Adipocyte (in vitro differentiated cells): ENCODE results near the gene CHST12.
"Not testable (repeated sequence)": the region's sequence is repeated elsewhere in the genome, so short reads cannot be mapped to it uniquely, and the experiment has no call there.

Source experiments
- DNase-seq: peaks from one replicate; pipeline ENCODE4 v3.0.0-alpha.2; 2015; ENCODE audit warnings: low read depth
- H3K27me3 ChIP-seq: replicated peaks from 2 replicates; pipeline ENCODE4 v1.7.0; 2013; ENCODE audit warnings: mild to moderate bottlenecking, low read length, moderate library complexity; ENCODE audit not compliant: control insufficient read depth, insufficient read depth
- H3K36me3 ChIP-seq: 2 replicates; pipeline ENCODE4 v1.7.0; 2013; ENCODE audit warnings: low read length, mild to moderate bottlenecking, moderate library complexity; ENCODE audit not compliant: control insufficient read depth, insufficient read depth, severe bottlenecking
- H3K4me1 ChIP-seq: 2 replicates; pipeline ENCODE4 v1.7.0; 2013; ENCODE audit warnings: mild to moderate bottlenecking, low read length, moderate library complexity; ENCODE audit not compliant: control insufficient read depth, insufficient read depth
- H3K4me3 ChIP-seq: 2 replicates; pipeline ENCODE4 v1.7.0; 2013; ENCODE audit warnings: mild to moderate bottlenecking, low read length, moderate library complexity
- H3K9ac ChIP-seq: 2 replicates; pipeline ENCODE4 v1.7.0; 2013; ENCODE audit warnings: mild to moderate bottlenecking, low read length, moderate library complexity
- H3K9me3 ChIP-seq: 2 replicates; pipeline ENCODE4 v1.7.0; 2013; ENCODE audit warnings: mild to moderate bottlenecking, low read length, moderate library complexity; ENCODE audit not compliant: control insufficient read depth

Gene CHST12

GRCh38 chr7:2405601-2406345 lies 2.4 kb downstream of the CHST12 start:
- no peak for DNase-seq

GRCh38 chr7:2409745-2410414 lies 6.5 kb downstream of the CHST12 start:
- Histone ChIP-seq H3K4me1 (peaks cover 49% of the 10 kb centered on the region), H3K27me3 (no peaks in the 10 kb centered on the region), H3K36me3 (no peaks in the 10 kb centered on the region), H3K4me3 (no peak overlapping the region), H3K9me3 (no peaks in the 10 kb centered on the region), H3K9ac (no peak overlapping the region)
- DNase-seq: no peak

More at GRCh38 chr7:2405601-2406345, 2.4 kb downstream of the CHST12 start:
- Histone ChIP-seq H3K9ac (no peak overlapping the region), H3K4me1 (peaks cover 40% of the 10 kb centered on the region), H3K27me3 (no peaks in the 10 kb centered on the region), H3K36me3 (no peaks in the 10 kb centered on the region), H3K9me3 (no peaks in the 10 kb centered on the region), H3K4me3 (no peak overlapping the region)

GRCh38 chr7:2411049-2411448 lies 7.6 kb downstream of the CHST12 start:
- Histone ChIP-seq H3K27me3 (no peaks in the 10 kb centered on the region), H3K4me3 (no peak overlapping the region)

GRCh38 chr7:2411815-2412586 lies 8.6 kb downstream of the CHST12 start:
- Histone ChIP-seq H3K4me1 (peaks cover 38% of the 10 kb centered on the region), H3K9ac (no peak overlapping the region), H3K4me3 (no peak overlapping the region), H3K27me3 (no peaks in the 10 kb centered on the region), H3K9me3 (no peaks in the 10 kb centered on the region), H3K36me3 (no peaks in the 10 kb centered on the region)
- DNase-seq: no peak

More at GRCh38 chr7:2411049-2411448, 7.6 kb downstream of the CHST12 start:
- DNase-seq: no peak
- Histone ChIP-seq H3K4me1 (peaks cover 38% of the 10 kb centered on the region), H3K9me3 (no peaks in the 10 kb centered on the region), H3K9ac (no peak overlapping the region), H3K36me3 (no peaks in the 10 kb centered on the region)

- Histone ChIP-seq H3K27me3 (no peaks in the 10 kb centered on the region), H3K9ac (no peak overlapping the region), H3K36me3 (no peaks in the 10 kb centered on the region), H3K4me3 (no peak overlapping the region), H3K4me1 (peaks cover 37% of the 10 kb centered on the region), H3K9me3 (no peaks in the 10 kb centered on the region)
- peak; percentile 25 for DNase-seq
Measured at GRCh38 chr7:2412587-2413201, 9.3 kb downstream of the CHST12 start.

- Histone ChIP-seq H3K4me1 (peaks cover 33% of the 10 kb centered on the region), H3K9me3 (no peaks in the 10 kb centered on the region), H3K27me3 (no peaks in the 10 kb centered on the region), H3K36me3 (no peaks in the 10 kb centered on the region), H3K9ac (no peak overlapping the region), H3K4me3 (no peak overlapping the region)
- no peak for DNase-seq
Measured at GRCh38 chr7:2416063-2416462, 12.7 kb downstream of the CHST12 start.

- no peak overlapping the region for H3K4me3 ChIP-seq
- H3K4me1 ChIP-seq: peaks cover 31% of the 10 kb centered on the region
- H3K9me3 ChIP-seq: no peaks in the 10 kb centered on the region
- no peak overlapping the region for H3K9ac ChIP-seq
- no peak for DNase-seq
- no peaks in the 10 kb centered on the region for H3K27me3 ChIP-seq
- no peaks in the 10 kb centered on the region for H3K36me3 ChIP-seq
Measured at GRCh38 chr7:2416650-2417049, 13.2 kb downstream of the CHST12 start.

- not testable (repeated sequence) for H3K9ac ChIP-seq, H3K9me3 ChIP-seq, H3K4me3 ChIP-seq, H3K27me3 ChIP-seq, H3K36me3 ChIP-seq, DNase-seq
- H3K4me1 ChIP-seq: peaks cover 26% of the 10 kb centered on the region
Measured at GRCh38 chr7:2417178-2417577, 13.8 kb downstream of the CHST12 start.

GRCh38 chr7:2417981-2418481 lies 14.6 kb downstream of the CHST12 start:
- Histone ChIP-seq H3K9ac (peak overlapping the region; percentile 53), H3K27me3 (no peaks in the 10 kb centered on the region), H3K9me3 (no peaks in the 10 kb centered on the region), H3K36me3 (no peaks in the 10 kb centered on the region), H3K4me3 (peak overlapping the region; percentile 36), H3K4me1 (peaks cover 18% of the 10 kb centered on the region)
- DNase-seq: peak; percentile 56

GRCh38 chr7:2420216-2420933 lies 17.0 kb downstream of the CHST12 start:
- H3K9me3 ChIP-seq: no peaks in the 10 kb centered on the region
- H3K27me3 ChIP-seq: no peaks in the 10 kb centered on the region
- no peak overlapping the region for H3K4me3 ChIP-seq
- no peaks in the 10 kb centered on the region for H3K36me3 ChIP-seq
- DNase-seq: no peak
- H3K4me1 ChIP-seq: peaks cover 13% of the 10 kb centered on the region
- H3K9ac ChIP-seq: no peak overlapping the region
